ENCODE results near the gene CRB2. TPM values are rescaled to one million over a fixed set of nuclear protein-coding genes. Genes with fewer than 3 reads are reported as not detected.

Gene CRB2
- total and polyA plus RNA-seq, 3 donors from 2014 or later, result 0.63 to 3.4 (median 0.68) TPM

DNA sequence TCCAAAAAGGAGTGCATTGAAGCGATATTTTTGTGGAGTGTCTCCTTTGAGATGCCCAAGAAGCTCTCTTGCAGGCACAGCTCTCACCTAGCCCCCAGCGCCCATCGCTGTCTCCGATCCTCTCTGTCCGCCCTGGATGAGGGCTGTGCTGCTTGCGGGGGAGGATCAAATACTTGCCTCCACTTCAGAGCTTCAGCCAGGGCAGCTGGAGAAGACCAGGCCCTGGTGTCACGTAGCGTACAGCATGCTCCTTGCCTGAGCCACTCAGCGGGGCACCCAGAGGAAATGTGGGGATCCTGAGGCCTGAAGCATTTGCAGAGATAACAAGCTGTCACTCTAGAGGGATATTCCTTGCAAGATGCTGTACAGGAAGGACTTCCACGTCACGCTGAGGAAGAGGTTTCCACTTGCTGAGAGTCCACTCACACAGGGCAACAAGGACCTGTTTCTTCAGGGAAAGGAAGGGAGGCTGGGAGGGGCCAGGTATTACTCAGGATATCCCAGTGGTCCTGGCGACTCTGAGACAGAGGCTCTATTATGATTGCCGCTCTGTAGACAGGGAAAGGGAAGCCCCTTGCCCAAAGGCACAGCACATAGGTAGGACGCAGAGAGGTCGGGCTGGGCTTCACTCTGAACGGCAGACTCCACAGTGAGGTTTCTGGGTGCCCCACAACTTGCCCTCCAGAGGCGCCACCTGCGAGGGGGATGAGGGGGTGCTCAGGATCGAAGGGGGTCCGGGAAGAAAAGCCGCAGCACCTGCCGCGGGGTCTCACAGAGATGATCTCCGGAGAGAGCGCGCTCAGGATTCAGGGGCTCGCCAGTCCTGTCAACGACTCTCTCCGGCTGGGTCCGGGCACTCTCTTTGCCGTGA lies 64.0 kb downstream of the CRB2 start:
- intact Hi-C loops (cut with DNase I; ENCODE audit: low total_unique reads), result no loop called here
- H3K36me3 ChIP-seq (ENCODE audit: low read depth, missing control alignments), result no peaks in the 10 kb centered on the region

DNA sequence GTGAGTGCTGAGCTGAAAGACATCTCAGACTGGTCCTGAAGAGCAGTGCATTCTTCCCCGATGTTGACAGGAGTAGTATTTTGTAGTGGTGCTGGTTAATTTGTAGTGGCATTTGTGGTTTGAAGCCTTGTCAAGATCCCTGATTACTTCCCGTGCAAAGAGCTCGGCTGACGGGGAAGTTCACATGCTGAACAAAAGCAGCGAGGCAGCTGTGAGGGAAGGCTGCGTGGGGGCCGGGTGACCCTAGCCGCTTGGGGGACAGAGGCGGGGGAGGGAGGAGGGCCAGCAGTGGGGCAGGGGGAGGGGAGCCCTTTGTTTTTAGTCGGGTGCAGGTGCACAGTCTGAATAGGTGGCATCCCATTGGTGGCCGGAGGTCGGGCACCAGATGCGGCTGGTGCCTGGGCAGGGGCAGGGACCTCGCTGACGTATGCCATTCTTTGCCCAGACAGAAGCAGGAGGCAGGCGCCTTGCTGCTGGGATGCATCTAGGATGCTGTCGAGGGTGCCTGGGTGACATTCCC lies 64.7 kb downstream of the CRB2 start:
- WGBS, 2 donors, result 86 to 92% methylated on average over 9 to 17 of the region's 17 CpGs

More for the DNA sequence above, 64.0 kb downstream of the CRB2 start:
- no peaks in the 10 kb centered on the region for H3K9me3 ChIP-seq
- H3K4me1 ChIP-seq, result no peaks in the 10 kb centered on the region
- no peak overlapping the region for H3K4me3 ChIP-seq
- H3K27ac ChIP-seq, result no peak overlapping the region
- DNase-seq, result no peak
- H3K27me3 ChIP-seq, result no peaks in the 10 kb centered on the region
- WGBS, 2 donors, result 87 to 90% methylated on average over 28 to 31 of the region's 31 CpGs
- TF ChIP-seq, protein P1, sequence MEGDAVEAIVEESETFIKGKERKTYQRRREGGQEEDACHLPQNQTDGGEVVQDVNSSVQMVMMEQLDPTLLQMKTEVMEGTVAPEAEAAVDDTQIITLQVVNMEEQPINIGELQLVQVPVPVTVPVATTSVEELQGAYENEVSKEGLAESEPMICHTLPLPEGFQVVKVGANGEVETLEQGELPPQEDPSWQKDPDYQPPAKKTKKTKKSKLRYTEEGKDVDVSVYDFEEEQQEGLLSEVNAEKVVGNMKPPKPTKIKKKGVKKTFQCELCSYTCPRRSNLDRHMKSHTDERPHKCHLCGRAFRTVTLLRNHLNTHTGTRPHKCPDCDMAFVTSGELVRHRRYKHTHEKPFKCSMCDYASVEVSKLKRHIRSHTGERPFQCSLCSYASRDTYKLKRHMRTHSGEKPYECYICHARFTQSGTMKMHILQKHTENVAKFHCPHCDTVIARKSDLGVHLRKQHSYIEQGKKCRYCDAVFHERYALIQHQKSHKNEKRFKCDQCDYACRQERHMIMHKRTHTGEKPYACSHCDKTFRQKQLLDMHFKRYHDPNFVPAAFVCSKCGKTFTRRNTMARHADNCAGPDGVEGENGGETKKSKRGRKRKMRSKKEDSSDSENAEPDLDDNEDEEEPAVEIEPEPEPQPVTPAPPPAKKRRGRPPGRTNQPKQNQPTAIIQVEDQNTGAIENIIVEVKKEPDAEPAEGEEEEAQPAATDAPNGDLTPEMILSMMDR (IDR thresholded peaks at IDR 0.05), result no peak
- no peak for TF ChIP-seq POLR2A (IDR thresholded peaks at IDR 0.05)

DNA sequence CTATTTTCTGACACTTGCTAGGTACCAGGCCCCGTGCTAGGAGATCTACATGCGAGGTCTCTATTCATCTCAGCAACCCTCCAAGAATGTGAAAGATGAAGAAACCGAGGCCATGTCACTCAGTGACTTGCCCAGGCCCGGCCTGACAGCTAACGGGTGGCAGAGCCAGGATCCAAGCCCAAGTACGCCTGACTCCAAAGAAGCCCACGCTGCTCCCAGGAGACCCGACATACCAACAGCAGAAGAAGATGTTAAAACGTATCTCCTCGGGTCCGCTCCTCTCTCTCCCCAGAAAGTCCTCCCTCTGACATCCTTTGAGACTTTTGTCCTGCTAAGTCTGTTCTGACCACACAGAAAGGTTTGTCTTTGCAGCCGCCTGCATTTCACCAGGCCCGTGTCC lies 65.2 kb downstream of the CRB2 start:
- Histone ChIP-seq H3K36me3 (ENCODE audit: low read depth, missing control alignments) (no peaks in the 10 kb centered on the region), H3K4me3 (no peak overlapping the region), H3K9me3 (no peaks in the 10 kb centered on the region), H3K27me3 (no peaks in the 10 kb centered on the region), H3K27ac (no peak overlapping the region), H3K4me1 (no peaks in the 10 kb centered on the region)
- no peak for TF ChIP-seq POLR2A (IDR thresholded peaks at IDR 0.05)
- TF ChIP-seq, protein P1 (IDR thresholded peaks at IDR 0.05), result no peak
- intact Hi-C loops (cut with DNase I; ENCODE audit: low total_unique reads), result no loop called here
- no peak for DNase-seq
- WGBS, 2 donors, result 84 to 94% methylated on average over 13 of the region's 13 CpGs

More for the DNA sequence above, 64.7 kb downstream of the CRB2 start:
- TF ChIP-seq, protein P1 (IDR thresholded peaks at IDR 0.05), result no peak
- TF ChIP-seq POLR2A (IDR thresholded peaks at IDR 0.05), result no peak
- intact Hi-C loops (cut with DNase I; ENCODE audit: low total_unique reads), result no loop called here
- Histone ChIP-seq H3K9me3 (no peaks in the 10 kb centered on the region), H3K4me3 (no peak overlapping the region), H3K4me1 (no peaks in the 10 kb centered on the region), H3K27ac (no peak overlapping the region), H3K36me3 (ENCODE audit: low read depth, missing control alignments) (no peaks in the 10 kb centered on the region), H3K27me3 (no peaks in the 10 kb centered on the region)
- no peak for DNase-seq

DNA sequence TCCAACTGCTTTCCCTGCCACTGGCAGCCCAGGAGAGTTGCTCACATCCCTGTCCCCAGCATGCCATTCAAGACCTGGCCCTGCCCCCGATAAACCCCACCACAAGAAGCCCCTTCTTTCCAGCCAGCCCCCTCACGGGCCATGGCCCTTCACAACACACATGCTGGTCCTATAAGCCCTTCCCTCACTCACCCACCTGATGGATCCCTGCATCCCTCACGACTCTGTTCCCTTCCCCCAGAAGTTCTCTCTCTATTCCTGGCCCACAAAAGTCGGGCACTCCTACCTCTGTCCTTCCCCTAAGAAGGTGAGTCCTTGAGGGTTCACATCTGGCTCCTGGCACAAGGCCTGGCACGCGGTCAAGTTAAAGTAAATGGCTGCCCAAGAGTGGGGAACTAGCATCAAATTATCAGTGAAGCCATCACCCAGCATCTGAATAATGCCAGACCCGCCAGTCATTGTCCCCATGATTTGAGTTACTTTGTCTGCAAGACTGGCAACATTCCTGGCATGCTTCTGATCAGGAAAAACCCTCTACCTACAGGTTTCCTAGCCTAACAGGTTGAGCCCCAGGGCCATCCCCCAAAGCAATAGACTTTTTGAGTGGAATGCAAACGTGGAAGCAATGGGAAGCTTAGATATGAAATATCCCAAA lies 65.9 kb downstream of the CRB2 start:
- intact Hi-C loops (cut with DNase I; ENCODE audit: low total_unique reads), result no loop called here
- 80 to 90% methylated on average over 8 of the region's 8 CpGs for WGBS, 2 donors
- Histone ChIP-seq H3K36me3 (ENCODE audit: low read depth, missing control alignments) (no peaks in the 10 kb centered on the region), H3K27me3 (no peaks in the 10 kb centered on the region), H3K9me3 (no peaks in the 10 kb centered on the region), H3K4me3 (no peak overlapping the region), H3K27ac (no peak overlapping the region), H3K4me1 (no peaks in the 10 kb centered on the region)
- no peak for DNase-seq
- TF ChIP-seq, protein P1 (IDR thresholded peaks at IDR 0.05), result no peak
- TF ChIP-seq POLR2A (IDR thresholded peaks at IDR 0.05), result no peak
